Hematopoietic multipotent progenitor cell treated with erythropoietin and hydrocortisone succinate and interleukin-3 and kit ligand, for 6 days (in vitro differentiated cells): Measurements from ENCODE around the gene HIBADH.
"Not testable (repeated sequence)": the region's sequence is repeated elsewhere in the genome, so short reads cannot be mapped to it uniquely, and the experiment has no call there.

ENCODE experiments used
- DNase-seq: peaks from one replicate; pipeline ENCODE4 v3.0.0-alpha.2; 2015

The HIBADH gene

DNA sequence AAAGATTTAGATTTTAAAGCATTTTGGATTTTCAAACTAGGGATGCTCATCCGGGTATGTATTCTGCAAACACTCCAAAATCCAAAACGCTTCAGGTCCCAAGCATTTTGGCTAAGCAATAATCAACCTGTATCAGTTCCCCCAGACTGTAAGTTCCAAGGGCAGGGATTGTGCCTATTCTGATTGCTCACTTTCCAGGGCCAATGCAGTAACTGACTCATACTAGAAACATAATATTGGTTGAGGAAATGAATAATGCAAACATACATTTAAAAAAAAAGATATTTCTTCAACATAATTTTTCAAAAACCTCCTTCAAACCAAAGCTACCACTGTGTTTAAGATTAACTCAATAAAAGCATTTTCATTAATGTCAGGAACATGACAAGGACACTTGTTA, 69.5 kb downstream of the HIBADH start:
- DNase-seq, result no peak

DNA sequence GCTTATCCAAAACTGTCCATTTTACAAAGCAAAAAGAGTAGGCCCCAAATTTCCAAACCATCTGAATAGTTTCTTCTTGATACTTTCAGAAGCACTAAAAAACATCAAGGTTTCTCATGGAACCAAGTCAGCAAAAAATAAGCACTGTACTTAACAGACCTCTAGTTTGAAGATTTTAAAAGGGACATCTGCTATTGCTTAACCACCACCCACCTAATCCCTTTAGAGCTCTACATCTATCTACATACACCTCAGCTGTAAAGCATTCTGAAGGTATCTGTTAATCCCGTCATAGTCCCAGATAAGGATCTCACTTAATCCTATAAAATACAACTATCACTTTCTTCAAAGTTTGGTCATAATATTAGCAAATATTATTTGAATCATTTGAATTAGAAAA, 72.3 kb downstream of the HIBADH start:
- no peak for DNase-seq

DNA sequence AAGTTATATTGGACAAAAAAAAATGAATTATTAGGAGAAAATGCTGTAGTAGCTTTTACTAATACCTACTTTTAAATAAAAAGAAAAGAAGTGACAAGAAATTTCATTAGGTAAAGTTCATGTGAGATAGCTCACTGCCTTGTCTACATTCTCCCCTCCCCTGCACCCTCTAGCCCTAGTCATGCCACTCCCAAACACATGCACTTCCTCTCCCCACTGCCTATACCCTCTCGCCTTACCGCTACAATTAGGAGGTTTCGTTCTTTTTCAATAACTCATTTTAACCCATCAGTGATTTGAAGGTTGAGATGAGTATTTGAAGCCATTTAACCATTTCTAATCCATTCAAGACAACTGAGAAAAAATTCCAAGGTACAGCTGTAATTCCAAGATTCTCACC, 75.3 kb downstream of the HIBADH start:
- no peak for DNase-seq

DNA sequence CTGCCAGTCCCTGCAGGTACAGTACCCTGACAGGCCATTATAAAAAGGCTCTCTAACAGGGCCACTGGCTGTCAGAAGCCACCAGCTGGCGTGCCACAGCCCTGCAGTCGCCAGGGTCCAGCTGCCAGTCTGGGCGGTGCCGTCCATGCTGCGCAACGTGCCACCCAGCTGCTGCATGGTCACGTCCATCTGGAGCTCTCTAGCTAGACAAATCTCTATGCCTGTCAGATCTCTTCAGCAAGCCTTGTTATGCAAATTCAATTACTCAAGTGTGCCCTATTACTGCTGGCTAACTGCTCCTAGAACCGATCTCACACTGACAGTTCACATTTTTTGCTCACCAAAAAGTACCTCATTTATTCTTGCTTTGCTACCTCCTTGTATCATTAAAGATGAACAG, 75.9 kb downstream of the HIBADH start:
- no peak for DNase-seq

DNA sequence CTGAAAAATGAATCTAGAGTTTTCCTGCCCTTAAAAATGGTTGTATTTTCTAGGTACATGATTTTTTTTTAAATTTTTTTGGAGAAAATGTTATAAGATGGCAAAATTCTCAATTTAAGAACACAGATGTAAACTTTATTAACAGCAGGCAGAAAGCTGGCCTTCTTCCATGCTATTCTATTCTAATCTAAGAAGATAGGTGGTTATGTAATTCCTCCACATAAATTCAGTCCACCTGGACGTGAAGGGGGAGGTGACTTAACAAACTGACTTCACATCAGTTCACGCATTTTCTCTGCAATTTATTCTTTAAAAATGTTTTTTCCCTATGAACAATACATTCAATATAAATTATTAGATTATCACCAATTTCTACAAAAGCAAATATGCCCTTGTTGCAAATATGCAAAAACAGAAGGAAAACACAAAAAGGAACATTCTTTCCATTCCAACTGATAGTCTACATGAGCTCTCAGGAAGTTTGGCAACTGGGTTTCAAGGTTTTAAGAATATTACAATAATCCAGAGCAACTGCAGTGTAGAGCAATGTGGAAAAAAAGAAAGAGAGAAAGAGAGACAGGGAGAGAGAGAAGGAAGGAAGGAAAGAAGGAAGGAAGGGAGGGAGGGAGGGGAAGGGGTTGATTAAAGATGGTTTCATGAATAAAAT, 76.8 kb downstream of the HIBADH start:
- DNase-seq, result no peak

DNA sequence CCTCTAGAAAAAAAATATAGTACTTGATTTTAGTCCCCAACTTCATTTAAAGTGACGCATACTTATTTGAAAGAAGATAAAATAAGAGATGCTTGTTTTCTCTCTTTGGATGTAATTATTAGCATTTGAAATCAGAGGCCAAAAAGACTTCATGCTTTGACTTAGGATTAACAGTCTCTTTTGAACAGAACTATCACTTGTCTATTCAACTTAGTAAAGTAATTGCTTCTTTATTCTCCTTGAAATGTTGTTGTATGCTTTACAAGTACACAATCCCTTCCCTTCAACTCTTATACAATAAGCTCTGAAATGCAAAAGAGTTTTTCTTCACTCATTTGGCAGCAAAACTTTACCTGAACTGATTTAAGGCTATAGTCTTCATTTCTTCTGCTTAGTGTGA, 80.8 kb downstream of the HIBADH start:
- DNase-seq, result no peak

DNA sequence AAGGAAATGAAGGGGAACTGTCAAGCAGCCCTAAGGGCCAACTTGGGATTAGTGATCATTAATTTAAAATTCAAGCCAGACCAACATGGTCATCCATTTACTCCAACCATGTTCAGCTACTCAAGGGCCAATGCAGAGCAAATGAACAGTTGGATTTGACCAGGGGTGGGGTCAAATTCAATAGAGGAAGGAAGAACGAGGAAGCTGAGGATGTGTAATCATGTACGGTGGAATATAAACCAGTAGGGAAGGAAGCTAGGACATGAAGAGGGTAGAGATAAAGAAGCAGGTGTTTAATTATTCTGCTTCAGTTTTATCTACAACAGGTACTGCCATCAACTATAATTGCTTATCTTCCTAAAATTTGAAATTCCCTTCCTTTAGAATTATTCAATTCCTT, 81.6 kb downstream of the HIBADH start:
- DNase-seq, result no peak

DNA sequence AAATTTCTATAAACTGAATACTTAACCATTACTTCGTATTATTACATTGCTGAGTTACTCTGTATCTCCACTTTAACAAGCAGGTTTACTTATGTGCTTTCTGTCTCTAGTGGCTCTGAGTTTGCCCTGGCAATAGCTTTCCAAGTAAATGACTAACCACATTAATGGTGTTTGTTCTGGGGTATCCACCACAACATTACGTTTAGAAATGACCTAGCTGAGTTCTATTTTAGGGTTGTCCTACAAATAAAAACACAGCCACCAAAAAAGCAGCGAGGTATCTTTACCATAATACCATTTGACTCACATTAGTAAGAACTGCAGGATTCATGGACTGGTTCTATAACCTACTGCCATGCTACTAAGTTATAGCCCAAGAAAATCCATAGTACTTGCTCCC, 83.1 kb downstream of the HIBADH start:
- DNase-seq, result no peak

DNA sequence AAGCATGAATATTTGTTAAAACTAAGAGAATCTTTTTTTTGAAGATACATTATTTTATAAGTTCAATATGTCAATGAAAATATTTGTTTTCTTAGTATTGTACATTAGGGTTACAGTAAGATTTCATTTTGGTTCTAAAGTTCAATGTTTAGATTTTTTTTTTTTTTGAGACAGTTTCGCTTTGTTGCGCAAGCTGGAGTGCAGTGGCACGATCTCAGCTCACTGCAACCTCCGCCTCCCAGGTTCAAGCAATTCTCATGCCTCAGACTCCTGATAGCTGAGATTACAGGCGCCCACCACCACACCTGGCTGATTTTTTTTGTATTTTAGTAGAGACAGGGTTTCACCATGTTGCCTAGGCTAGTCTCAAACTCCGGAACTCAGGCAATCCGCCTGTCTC, 84.5 kb downstream of the HIBADH start:
- DNase-seq, result not testable (repeated sequence)

DNA sequence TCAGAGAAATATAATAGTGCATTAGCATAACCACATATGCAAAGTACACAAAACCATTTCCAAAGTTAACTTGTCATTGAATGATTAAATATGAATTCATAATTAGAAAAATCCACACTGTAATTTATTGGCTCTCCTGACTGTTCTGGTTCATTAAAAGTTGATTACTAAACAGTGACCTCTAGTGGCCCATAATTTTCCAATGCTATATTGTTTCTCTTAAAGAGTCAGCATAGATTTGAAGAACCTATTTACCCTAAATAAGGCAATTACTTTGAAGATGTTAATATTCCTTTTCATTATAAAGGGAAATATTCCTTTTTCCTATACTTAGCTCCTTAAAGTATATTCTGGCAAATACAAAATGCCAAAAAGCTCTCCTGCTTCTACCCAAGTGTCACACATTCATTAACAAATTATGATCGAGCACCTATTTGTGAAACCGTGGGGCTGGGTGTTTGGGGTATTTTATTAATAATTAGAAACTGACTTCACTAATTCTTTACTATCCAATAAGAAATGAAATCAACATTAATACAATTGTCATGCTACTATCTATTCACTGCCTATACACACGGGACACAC, 86.2 kb downstream of the HIBADH start:
- peak; percentile 81 for DNase-seq

DNA sequence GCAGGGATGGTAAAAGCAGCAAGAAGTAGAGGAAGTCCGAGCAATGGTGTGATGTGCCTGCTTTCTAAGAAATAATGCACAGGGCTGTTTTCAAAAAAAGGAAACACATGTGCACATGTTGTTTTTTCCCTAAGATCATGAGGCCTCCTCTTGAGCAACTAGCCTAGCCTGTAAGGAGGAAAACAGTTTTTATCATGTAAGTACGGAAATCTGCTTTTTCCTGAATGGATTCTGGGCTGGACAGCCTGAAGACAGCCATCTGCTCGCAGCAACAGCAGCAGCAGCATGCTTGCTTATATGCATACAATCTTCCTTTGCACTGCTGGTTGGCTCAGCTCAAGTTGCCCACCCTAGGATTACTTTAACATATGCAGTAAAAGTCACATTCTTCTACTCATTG, 87.1 kb downstream of the HIBADH start:
- peak; percentile 16 for DNase-seq

DNA sequence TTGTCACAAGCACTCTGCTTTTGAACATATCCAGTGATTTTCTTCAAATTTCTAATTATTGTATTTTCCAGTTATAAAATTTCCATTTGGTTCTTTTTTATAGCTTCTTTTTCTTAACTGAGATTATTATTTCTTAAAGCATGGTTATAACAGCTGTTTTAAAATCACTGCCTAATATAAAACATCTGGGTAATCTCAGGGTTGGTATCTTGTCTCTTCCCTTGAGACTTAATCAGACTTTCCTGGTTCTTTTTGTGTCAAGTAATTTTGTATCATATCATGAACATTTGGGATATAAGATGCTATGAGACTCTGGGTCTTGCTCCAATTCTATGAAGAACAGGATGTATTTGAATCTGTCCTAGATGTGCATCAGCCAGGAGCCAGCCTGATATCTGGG, 93.6 kb downstream of the HIBADH start:
- no peak for DNase-seq

DNA sequence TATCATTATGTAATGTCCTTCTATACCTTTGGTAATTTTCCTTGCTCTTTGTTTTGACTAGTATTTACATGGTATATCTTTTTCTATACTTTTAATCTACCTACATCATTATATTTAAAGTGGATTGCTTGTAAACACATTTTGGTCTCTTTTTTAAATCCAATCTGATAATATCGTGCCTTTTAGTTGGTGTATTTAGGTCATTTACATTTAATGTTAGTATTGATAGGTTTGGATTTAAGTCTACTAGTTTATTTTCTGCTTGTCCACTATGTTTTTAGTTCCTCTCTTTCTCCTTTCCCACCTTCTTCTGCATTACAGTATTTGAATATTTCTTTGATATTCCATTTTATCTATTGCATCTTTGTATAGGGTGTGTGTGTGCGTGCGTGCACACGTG, 95.4 kb downstream of the HIBADH start:
- no peak for DNase-seq

DNA sequence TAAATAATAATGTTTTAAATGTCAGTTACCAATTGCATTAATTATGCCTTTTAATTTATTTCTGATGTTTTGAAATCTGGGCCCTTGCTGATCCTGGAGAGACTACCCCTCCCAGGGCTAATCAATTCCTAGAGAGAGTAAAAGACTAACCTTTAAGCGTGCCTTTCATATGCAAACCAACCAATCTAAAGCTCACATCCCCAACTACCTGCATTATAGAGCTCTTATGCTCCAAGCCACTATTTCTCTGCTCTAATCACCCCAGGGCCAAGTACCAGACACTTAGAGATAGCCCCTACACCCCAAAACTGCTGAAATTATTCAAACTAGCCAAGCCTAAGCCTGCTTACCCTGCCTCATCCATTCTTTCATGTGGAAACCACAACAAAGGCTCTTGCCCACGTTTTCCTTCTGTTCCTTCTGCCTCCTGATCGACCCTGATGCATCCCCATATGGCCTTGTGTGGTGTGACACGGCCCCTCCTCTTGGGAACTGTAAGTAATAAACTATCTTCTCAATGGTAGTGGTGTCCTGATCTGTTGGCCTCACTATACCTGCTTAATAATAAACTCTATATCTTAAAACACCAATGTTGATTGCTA, 97.7 kb downstream of the HIBADH start:
- no peak for DNase-seq

DNA sequence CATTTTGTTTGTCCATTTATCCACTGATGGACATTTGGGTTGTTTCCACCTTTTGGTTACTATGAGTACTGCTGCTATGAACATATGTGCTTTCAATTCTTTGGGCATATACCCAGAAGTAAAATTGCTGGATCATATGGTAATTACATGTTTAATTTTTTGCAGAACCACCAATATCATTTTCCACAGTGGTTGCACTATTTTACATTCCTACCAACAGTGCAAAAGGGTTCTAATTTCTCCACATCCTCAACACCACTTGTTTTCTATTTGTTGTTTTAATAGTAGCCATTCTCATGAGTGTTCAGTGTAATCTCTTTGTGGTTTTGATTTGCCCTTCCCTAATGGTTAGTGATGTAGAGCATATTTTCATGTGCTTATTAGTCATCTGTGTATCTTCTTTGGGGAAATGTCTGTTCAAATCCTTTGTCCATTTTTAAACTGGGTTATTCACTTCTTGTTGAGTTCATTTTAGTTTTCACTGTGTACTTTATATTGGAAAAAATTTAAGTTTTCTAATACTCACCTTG, 101.9 kb downstream of the HIBADH start:
- no peak for DNase-seq

DNA sequence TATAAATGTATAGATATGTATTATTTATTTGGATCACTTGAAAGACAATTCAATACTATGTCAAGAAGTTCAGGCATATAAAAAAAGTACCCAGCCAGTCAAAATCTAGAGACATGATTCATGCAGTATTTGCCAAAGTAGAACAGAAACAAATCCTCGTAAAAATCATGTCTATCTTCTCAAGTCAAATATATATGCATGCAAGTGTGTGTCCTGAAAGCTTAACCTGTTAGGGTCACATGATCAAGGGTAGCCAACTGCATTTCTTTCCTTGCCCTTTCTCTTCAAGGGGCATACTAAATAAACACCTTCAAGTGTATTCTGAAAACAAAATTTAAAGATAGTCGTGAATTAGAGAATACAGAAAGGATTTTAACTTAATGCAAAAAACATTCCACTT, 107.0 kb downstream of the HIBADH start:
- DNase-seq, result no peak

DNA sequence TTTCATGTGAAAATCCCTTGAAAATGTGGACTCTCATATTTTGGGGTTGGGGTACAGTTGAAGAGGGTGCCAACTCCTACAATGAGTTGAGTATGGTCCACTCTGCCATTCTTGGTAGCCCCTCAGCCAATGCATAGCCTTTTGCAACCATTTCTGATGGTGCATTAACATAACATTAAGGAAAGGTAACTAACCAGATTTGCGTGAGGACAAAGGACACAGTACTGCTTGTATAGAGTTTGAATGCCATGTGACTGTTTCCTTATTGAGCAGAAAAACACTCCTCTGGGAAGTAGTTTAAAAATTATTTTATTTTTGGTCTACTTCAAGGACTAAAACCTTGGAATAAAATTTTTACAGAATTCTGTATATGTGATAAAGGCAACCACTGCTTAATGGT, 107.9 kb downstream of the HIBADH start:
- no peak for DNase-seq

DNA sequence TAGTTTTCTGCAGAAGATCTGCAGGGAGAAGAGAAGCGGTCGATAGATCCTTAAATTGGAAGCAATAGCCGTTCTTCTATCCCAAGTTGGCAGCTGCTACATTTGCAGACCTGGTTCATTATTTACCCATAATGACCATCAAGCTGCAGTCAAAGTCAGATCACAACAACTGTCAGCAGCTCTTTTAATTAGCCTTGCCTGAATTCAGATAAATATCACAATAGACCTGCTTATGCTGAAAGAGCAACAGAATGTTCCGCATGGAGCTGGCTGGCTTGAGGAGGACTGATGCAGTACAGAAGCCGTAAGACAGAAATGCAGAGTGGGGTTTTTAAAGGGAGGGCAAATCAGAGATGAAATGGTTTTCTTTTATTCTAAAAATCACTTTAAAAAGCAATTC, 109.4 kb downstream of the HIBADH start:
- no peak for DNase-seq

DNA sequence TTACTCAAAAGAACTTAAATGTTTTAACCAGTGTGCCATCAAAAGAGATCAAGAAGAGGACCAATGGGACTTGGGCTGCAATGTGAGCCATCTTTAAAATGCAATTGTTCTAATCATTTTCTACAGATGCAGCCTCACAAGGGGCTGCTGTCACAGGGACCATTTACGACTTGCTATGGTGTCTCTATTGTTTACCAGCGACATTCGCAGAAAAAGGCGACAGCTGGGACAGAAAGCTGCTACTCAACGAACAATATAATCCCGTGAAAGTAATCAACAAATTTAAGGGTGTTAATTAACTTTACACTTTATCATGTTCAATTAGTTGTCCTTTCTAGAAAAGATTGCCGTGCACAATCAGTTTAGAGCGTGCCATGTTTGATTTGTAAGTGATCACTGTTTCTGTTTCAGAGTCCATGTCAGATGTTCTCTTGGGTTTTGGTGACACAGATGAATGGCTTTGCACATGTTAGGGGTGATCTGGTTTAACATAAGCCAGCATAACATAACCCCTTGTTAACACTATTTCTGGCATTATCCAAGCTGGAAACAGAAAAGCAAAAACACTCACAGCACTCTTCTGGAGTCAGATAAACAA, 110.8 kb downstream of the HIBADH start:
- DNase-seq, result no peak

DNA sequence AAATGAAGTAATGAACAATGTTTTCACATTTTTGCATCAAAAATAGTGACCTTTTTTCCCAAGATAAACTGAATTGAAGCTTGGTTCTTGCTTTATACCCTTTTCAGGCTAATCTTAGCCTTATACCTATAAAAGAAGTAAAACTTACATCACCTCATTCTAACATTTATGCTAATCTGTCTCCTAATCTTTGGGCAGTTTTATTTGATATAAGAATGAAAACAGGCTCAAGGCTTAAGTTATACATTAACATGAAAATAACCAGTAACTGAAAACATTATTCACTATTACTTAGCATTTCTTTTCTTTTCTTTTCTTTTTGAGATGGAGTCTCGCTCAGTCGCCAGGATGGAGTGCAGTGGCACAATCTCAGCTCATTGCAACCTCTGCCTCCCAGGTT, 113.1 kb downstream of the HIBADH start:
- no peak for DNase-seq

DNA sequence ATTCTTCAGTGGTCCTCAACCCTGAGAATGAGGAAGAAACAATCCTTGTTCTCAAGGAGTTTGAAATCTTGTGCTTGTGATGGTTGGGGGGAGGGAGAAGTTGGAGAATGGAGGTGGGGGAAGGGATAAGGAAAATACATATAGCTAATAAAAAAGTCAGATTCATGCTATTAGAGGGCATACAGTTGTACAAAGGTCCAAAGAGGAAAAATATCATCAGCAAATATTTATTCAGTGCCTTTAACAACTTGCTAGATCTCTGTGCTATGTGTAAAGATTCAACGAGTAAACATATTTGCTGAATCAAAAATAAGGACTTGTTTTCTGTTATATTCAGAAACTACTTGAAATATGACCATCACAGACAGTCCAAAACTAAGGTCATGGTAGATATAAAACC, 114.4 kb downstream of the HIBADH start:
- DNase-seq, result no peak

DNA sequence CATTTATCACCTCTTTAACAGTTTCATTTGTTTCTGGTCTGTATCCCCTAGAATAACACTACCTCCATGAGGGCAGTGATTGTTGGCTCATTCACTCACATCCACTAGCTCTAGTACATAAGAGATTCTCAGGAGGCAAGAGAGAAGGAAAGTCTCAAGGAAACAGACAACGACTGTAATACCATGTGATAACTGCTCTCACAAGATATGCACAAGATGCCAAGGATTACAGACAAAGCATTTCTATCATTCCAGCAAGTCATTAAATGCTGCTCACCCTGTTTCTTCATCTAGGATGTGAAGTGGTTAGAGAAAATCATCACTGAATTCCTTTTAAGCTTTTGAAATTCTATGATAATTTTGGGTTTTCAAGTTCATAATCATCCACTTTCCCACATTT, 115.3 kb downstream of the HIBADH start:
- DNase-seq, result no peak

DNA sequence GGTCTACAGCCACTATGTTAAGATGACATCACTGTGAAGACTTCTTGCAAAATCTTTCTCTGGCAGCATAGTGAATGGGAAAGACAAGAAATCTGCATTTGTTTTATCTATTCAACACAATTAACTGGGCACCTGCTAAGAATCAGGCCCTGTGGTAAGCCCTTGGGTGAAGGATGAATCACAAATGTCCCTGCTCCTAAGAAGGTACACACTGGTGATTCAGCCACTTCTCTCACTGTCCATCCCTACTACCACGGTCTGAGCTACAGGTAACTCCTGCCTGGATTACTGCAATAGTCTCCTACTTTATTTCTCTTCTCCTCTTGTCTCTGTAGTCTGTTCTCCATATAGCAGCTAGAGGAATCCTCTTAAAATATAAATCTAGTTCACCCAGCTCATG, 116.1 kb downstream of the HIBADH start:
- DNase-seq, result no peak

DNA sequence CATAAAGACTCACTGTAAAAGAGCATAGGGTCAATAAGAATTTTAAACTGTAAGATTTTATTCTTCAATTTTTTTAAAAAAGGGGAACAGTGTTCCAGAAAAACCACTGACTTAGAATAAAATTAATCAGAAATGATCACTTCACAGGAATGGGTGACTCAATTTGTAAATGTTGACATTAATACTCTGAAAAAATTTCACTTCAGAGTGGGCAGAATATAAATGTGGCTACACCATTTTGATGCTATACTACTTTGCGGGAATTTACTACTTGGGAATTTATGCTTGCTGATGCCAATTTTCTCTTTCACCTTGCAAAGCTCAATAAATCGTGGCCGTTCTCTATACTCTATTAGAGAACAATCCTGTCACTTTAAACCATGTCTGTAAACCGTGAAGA, 126.9 kb downstream of the HIBADH start:
- DNase-seq, result no peak
